Testis (tissue), 2 donors: ENCODE measurements around the gene YTHDC1.

Experiments
- POLR2A ChIP-seq: fragments of 450-650 bp; IDR thresholded peaks from one replicate; pipeline ENCODE4 v1.6.1; 2017; ENCODE audit warnings: antibody characterized with exemption, mild to moderate bottlenecking, moderate library complexity
- TF ChIP-seq, protein P1 (sequence below), 3 experiments: fragments of 450-650 bp in 2 of 3; fragments of 200-600 bp in 1 of 3; sonication (generic) in 1 of 3; IDR thresholded peaks; one replicate each; pipeline ENCODE4 v1.5.1; 2016 to 2019; ENCODE audit warnings: antibody characterized with exemption in 3 of 3, mild to moderate bottlenecking in 2 of 3, moderate library complexity in 1 of 3

DNA sequence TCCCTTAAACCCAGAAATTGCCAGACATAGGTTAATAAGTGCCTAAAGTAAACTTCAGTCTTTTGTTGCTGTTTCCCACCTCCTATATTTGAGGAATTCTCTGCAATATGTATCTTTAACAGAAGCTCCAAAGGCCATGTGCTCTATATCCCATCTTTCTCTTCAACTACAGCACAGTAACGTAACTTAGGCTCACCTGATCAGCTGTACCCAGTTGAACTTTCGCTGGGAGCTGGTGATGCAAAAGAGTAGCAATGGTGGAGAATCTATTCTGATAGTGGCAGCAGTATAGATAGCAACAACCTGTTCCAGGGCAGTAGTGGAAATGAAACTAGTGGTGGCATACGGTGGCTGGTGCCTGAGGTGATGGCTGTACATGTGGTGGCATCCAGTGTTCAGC lies 33.2 kb upstream of the YTHDC1 start:
- TF ChIP-seq POLR2A = no peak
- TF ChIP-seq, protein P1, sequence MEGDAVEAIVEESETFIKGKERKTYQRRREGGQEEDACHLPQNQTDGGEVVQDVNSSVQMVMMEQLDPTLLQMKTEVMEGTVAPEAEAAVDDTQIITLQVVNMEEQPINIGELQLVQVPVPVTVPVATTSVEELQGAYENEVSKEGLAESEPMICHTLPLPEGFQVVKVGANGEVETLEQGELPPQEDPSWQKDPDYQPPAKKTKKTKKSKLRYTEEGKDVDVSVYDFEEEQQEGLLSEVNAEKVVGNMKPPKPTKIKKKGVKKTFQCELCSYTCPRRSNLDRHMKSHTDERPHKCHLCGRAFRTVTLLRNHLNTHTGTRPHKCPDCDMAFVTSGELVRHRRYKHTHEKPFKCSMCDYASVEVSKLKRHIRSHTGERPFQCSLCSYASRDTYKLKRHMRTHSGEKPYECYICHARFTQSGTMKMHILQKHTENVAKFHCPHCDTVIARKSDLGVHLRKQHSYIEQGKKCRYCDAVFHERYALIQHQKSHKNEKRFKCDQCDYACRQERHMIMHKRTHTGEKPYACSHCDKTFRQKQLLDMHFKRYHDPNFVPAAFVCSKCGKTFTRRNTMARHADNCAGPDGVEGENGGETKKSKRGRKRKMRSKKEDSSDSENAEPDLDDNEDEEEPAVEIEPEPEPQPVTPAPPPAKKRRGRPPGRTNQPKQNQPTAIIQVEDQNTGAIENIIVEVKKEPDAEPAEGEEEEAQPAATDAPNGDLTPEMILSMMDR (IDR thresholded peaks at IDR 0.05) = no peak
